Keratinocyte (primary cell): ENCODE results near the gene ITGB1BP1. TPM values are rescaled to one million over a fixed set of nuclear protein-coding genes. Genes with fewer than 3 reads are reported as not detected.

Experiments
- DNase-seq: peaks from one replicate; pipeline ENCODE4 v3.0.0-alpha.2; 2011; ENCODE audit warnings: low read depth, missing footprints, low spot score
- FAIRE-seq: peaks from 2 replicates; lab custom pipeline; 2011; peaks lifted over from hg19 to GRCh38; lab: Jason Lieb, UNC
- H2AFZ ChIP-seq: 2 replicates; pipeline ENCODE4 v1.6.0; 2012; ENCODE audit warnings: low read length, control low read depth, inconsistent platforms; ENCODE audit not compliant: control insufficient read depth
- H3K27ac ChIP-seq: 2 replicates; pipeline ENCODE4 v1.5.1; 2011; ENCODE audit warnings: low read length; ENCODE audit not compliant: control insufficient read depth, insufficient read depth
- H3K27me3 ChIP-seq: 3 replicates; pipeline ENCODE4 v1.6.0; 2011; ENCODE audit warnings: low read length; ENCODE audit not compliant: control insufficient read depth, insufficient read depth; ENCODE audit errors: extremely low read depth
- H3K36me3 ChIP-seq, 2 experiments: 2 replicates in 1 of 2; 3 replicates in 1 of 2; pipeline ENCODE4 v1.5.1; 2011; ENCODE audit warnings: low read length in 2 of 2, mild to moderate bottlenecking in 1 of 2; ENCODE audit not compliant: control insufficient read depth in 2 of 2, insufficient read depth in 2 of 2; ENCODE audit errors: extremely low read depth in 1 of 2
- H3K4me1 ChIP-seq: 3 replicates; pipeline ENCODE4 v1.5.1; 2011; ENCODE audit warnings: low read length; ENCODE audit not compliant: control insufficient read depth, insufficient read depth; ENCODE audit errors: extremely low read depth
- H3K4me2 ChIP-seq: 3 replicates; pipeline ENCODE4 v1.6.0; 2011; ENCODE audit warnings: low read depth, low read length; ENCODE audit not compliant: control insufficient read depth, insufficient read depth; ENCODE audit errors: extremely low read depth
- H3K4me3 ChIP-seq, 3 experiments: fragments of 200-600 bp in 1 of 3; sonication (generic) in 1 of 3; 2 replicates in 2 of 3; 3 replicates in 1 of 3; pipeline ENCODE4 v1.5.1; 2011 to 2016; ENCODE audit warnings: low read length in 3 of 3, mild to moderate bottlenecking in 3 of 3, control low read depth in 2 of 3, inconsistent platforms in 1 of 3, low read depth in 1 of 3, mixed read lengths in 1 of 3, mixed run types in 1 of 3, moderate library complexity in 1 of 3; ENCODE audit not compliant: control insufficient read depth in 2 of 3, insufficient read depth in 2 of 3; ENCODE audit errors: extremely low read depth in 1 of 3
- H3K79me2 ChIP-seq: 2 replicates; pipeline ENCODE4 v1.6.0; 2012; ENCODE audit warnings: low read length; ENCODE audit not compliant: control insufficient read depth, insufficient read depth
- H3K9ac ChIP-seq: 3 replicates; pipeline ENCODE4 v1.6.0; 2011; ENCODE audit warnings: low read length; ENCODE audit not compliant: control insufficient read depth, insufficient read depth; ENCODE audit errors: extremely low read depth
- H3K9me1 ChIP-seq: 3 replicates; pipeline ENCODE4 v1.6.0; 2011; ENCODE audit warnings: low read length; ENCODE audit not compliant: control insufficient read depth, insufficient read depth; ENCODE audit errors: extremely low read depth
- H3K9me3 ChIP-seq: 2 replicates; pipeline ENCODE4 v1.5.1; 2012; ENCODE audit warnings: low read depth, low read length; ENCODE audit not compliant: control insufficient read depth
- H4K20me1 ChIP-seq: 3 replicates; pipeline ENCODE4 v1.6.0; 2011; ENCODE audit warnings: low read length; ENCODE audit not compliant: control insufficient read depth, insufficient read depth; ENCODE audit errors: extremely low read depth
- EZH2 ChIP-seq: IDR thresholded peaks from one replicate; pipeline ENCODE4 v1.6.1; 2012; ENCODE audit warnings: inconsistent platforms, mild to moderate bottlenecking, low read length, moderate library complexity
- dilution Hi-C: fragments of 300-500 bp; cut with MboI; formaldehyde crosslinking; loops from one replicate; pipeline ENCODE4 v1.7.0; 2020; ENCODE audit warnings: low sequenced_read_pairs; ENCODE audit not compliant: extremely low pct_ligation_motif_present
- polyA plus RNA-seq, 5 experiments: library from polyadenylated mRNA; depleted of rRNA in 3 of 5; stranded (reverse) in 3 of 5; stranded (forward) in 1 of 5; unstranded in 1 of 5; fragments of >200 nt; gene quantifications; 1 replicate in 1 of 5; 2 replicates in 3 of 5; 3 replicates in 1 of 5; pipeline versions ENCODE4 v1.2.1 to v1.2.3, GENCODE V29; 2011 to 2012; ENCODE audit warnings: missing spikeins in 2 of 5, low read depth in 1 of 5, low replicate concordance in 1 of 5
- TF ChIP-seq, protein P1 (sequence below), 3 experiments: IDR thresholded peaks in 1 of 3; conservative IDR thresholded peaks in 1 of 3; optimal IDR thresholded peaks in 1 of 3; 2 replicates in 2 of 3; 3 replicates in 1 of 3; pipeline versions ENCODE3 to v1.5.1; 2011; ENCODE audit warnings: low read length in 3 of 3, mild to moderate bottlenecking in 3 of 3, moderate library complexity in 2 of 3, control low read depth in 1 of 3, inconsistent platforms in 1 of 3; ENCODE audit not compliant: insufficient read depth in 2 of 3; ENCODE audit errors: extremely low read depth in 1 of 3

The ITGB1BP1 gene
- polyA plus RNA-seq, 1 donor (not counting 4 experiments of a cell fraction or from before 2014, with no cell fraction given) = 169 TPM

DNA sequence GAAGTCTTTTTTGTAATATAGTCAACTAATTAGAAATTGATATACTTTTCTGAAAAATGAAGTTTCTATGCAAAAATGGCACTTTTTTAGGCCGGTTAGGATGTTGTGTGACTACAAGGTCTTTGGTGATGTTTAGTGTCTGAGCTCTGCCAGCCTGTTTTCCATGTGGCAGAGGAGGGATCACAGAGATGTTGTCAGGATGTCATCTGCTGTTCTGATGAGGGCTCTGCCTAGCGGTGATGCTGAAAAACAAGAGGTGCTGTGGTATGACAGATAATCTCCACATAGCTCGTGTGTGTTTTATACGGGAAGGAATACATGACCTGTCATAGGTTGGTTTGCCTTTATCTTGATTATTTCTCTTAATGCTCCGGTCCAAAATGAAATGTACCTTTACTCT lies 39.0 kb upstream of the ITGB1BP1 start:
- Histone ChIP-seq H3K79me2 (no peaks in the 10 kb centered on the region), H3K4me3 (no peak overlapping the region), H3K27ac (no peak overlapping the region), H3K4me1 (no peaks in the 10 kb centered on the region), H3K9me1 (no peaks in the 10 kb centered on the region), H3K4me2 (no peak overlapping the region), H3K36me3 (peaks cover 6 to 8% of the 10 kb centered on the region in 2 experiments), H3K9ac (no peak overlapping the region), H3K27me3 (no peaks in the 10 kb centered on the region), H3K9me3 (no peaks in the 10 kb centered on the region), H2AFZ (no peak overlapping the region), H4K20me1 (no peaks in the 10 kb centered on the region)
- TF ChIP-seq, protein P1, sequence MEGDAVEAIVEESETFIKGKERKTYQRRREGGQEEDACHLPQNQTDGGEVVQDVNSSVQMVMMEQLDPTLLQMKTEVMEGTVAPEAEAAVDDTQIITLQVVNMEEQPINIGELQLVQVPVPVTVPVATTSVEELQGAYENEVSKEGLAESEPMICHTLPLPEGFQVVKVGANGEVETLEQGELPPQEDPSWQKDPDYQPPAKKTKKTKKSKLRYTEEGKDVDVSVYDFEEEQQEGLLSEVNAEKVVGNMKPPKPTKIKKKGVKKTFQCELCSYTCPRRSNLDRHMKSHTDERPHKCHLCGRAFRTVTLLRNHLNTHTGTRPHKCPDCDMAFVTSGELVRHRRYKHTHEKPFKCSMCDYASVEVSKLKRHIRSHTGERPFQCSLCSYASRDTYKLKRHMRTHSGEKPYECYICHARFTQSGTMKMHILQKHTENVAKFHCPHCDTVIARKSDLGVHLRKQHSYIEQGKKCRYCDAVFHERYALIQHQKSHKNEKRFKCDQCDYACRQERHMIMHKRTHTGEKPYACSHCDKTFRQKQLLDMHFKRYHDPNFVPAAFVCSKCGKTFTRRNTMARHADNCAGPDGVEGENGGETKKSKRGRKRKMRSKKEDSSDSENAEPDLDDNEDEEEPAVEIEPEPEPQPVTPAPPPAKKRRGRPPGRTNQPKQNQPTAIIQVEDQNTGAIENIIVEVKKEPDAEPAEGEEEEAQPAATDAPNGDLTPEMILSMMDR (optimal IDR thresholded peaks at IDR 0.05 in 1 of 3, IDR thresholded peaks at IDR 0.05 in 1 of 3, conservative IDR thresholded peaks at IDR 0.05 in 1 of 3; ENCODE audit: extremely low read depth in 1 of 3, insufficient read depth in 2 of 3, low read length in 3 of 3) = no peak
- no peak for TF ChIP-seq EZH2
- dilution Hi-C loops = no loop called here
- FAIRE-seq (no peak), DNase-seq (no peak)

DNA sequence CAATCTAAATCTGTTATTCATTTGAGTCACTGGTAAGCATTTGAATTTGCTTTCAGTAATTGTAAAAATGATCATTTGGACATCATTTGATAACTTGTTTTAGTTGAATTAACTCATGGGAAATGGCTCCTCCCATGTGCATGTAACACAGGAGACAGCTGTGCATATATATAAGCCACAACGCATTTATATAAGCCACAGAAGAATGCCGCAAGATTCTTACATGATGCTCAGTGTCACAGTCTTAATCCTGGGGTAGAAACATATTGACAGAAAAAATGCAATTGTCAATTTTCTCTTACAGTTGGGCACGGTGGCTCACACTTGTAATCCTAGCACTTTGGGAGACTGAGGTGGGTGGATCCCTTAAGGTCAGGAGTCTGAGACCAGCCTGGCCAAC lies 37.8 kb upstream of the ITGB1BP1 start:
- dilution Hi-C loops = no loop called here
- no peak overlapping the region for H3K4me2 ChIP-seq
- H4K20me1 ChIP-seq = no peaks in the 10 kb centered on the region
- DNase-seq (no peak), FAIRE-seq (no peak)
- no peaks in the 10 kb centered on the region for H3K9me1 ChIP-seq
- H3K27ac ChIP-seq = no peak overlapping the region
- H3K4me1 ChIP-seq = no peaks in the 10 kb centered on the region
- no peak for TF ChIP-seq EZH2
- TF ChIP-seq, protein P1 (optimal IDR thresholded peaks at IDR 0.05 in 1 of 3, IDR thresholded peaks at IDR 0.05 in 1 of 3, conservative IDR thresholded peaks at IDR 0.05 in 1 of 3; ENCODE audit: extremely low read depth in 1 of 3, insufficient read depth in 2 of 3, low read length in 3 of 3) = no peak
- H3K9ac ChIP-seq = no peak overlapping the region
- no peak overlapping the region for H2AFZ ChIP-seq
- peaks cover 5 to 6% of the 10 kb centered on the region in 2 experiments for H3K36me3 ChIP-seq
- H3K4me3 ChIP-seq = no peak overlapping the region
- H3K9me3 ChIP-seq = no peaks in the 10 kb centered on the region
- no peaks in the 10 kb centered on the region for H3K27me3 ChIP-seq
- no peaks in the 10 kb centered on the region for H3K79me2 ChIP-seq
